ENCODE results near the gene TLN1.

Gene TLN1

GRCh38 chr9:35712762-35713400 is 19.1 kb downstream of the TLN1 start:
- no peak for TF ChIP-seq GATA2 (IDR thresholded peaks at IDR 0.05; ENCODE audit: low read depth, low read length)
- TF ChIP-seq GATA3 (IDR thresholded peaks at IDR 0.05; ENCODE audit: low read depth, low read length) = no peak

- TF ChIP-seq GATA2 (IDR thresholded peaks at IDR 0.05; ENCODE audit: low read depth, low read length) (no peak), GATA3 (IDR thresholded peaks at IDR 0.05; ENCODE audit: low read depth, low read length) (no peak)
Observed at GRCh38 chr9:35711501-35712428, 20.2 kb downstream of the TLN1 start.

- TF ChIP-seq GATA2 (IDR thresholded peaks at IDR 0.05; ENCODE audit: low read depth, low read length) (no peak), GATA3 (IDR thresholded peaks at IDR 0.05; ENCODE audit: low read depth, low read length) (no peak)
Observed at GRCh38 chr9:35710818-35711500, 21.0 kb downstream of the TLN1 start.

GRCh38 chr9:35708146-35708545 is 23.8 kb downstream of the TLN1 start:
- TF ChIP-seq GATA2 (IDR thresholded peaks at IDR 0.05; ENCODE audit: low read depth, low read length) = no peak
- TF ChIP-seq GATA3 (IDR thresholded peaks at IDR 0.05; ENCODE audit: low read depth, low read length) = no peak

- no peak for TF ChIP-seq GATA3 (IDR thresholded peaks at IDR 0.05; ENCODE audit: low read depth, low read length)
- no peak for TF ChIP-seq GATA2 (IDR thresholded peaks at IDR 0.05; ENCODE audit: low read depth, low read length)
Observed at GRCh38 chr9:35706951-35707350, 25.0 kb downstream of the TLN1 start.

- TF ChIP-seq GATA2 (IDR thresholded peaks at IDR 0.05; ENCODE audit: low read depth, low read length) = no peak
- no peak for TF ChIP-seq GATA3 (IDR thresholded peaks at IDR 0.05; ENCODE audit: low read depth, low read length)
Observed at GRCh38 chr9:35705836-35706430, 26.1 kb downstream of the TLN1 start.

GRCh38 chr9:35705372-35705771 is 26.6 kb downstream of the TLN1 start:
- no peak for TF ChIP-seq GATA3 (IDR thresholded peaks at IDR 0.05; ENCODE audit: low read depth, low read length)
- no peak for TF ChIP-seq GATA2 (IDR thresholded peaks at IDR 0.05; ENCODE audit: low read depth, low read length)

- TF ChIP-seq GATA3 (IDR thresholded peaks at IDR 0.05; ENCODE audit: low read depth, low read length) = no peak
- TF ChIP-seq GATA2 (IDR thresholded peaks at IDR 0.05; ENCODE audit: low read depth, low read length) = no peak
Observed at GRCh38 chr9:35703906-35704672, 27.9 kb downstream of the TLN1 start.

GRCh38 chr9:35702696-35703095 is 29.3 kb downstream of the TLN1 start:
- TF ChIP-seq GATA3 (IDR thresholded peaks at IDR 0.05; ENCODE audit: low read depth, low read length) (no peak), GATA2 (IDR thresholded peaks at IDR 0.05; ENCODE audit: low read depth, low read length) (no peak)

- TF ChIP-seq GATA3 (IDR thresholded peaks at IDR 0.05; ENCODE audit: low read depth, low read length) (no peak), GATA2 (IDR thresholded peaks at IDR 0.05; ENCODE audit: low read depth, low read length) (no peak)
Observed at GRCh38 chr9:35700942-35701341, 31.1 kb downstream of the TLN1 start.

- TF ChIP-seq GATA3 (IDR thresholded peaks at IDR 0.05; ENCODE audit: low read depth, low read length) (no peak), GATA2 (IDR thresholded peaks at IDR 0.05; ENCODE audit: low read depth, low read length) (no peak)
Observed at GRCh38 chr9:35700031-35700430, 32.0 kb downstream of the TLN1 start.

GRCh38 chr9:35698231-35698630 is 33.8 kb downstream of the TLN1 start:
- no peak for TF ChIP-seq GATA3 (IDR thresholded peaks at IDR 0.05; ENCODE audit: low read depth, low read length)
- no peak for TF ChIP-seq GATA2 (IDR thresholded peaks at IDR 0.05; ENCODE audit: low read depth, low read length)

GRCh38 chr9:35697486-35697885 is 34.5 kb downstream of the TLN1 start:
- TF ChIP-seq GATA2 (IDR thresholded peaks at IDR 0.05; ENCODE audit: low read depth, low read length) (no peak), GATA3 (IDR thresholded peaks at IDR 0.05; ENCODE audit: low read depth, low read length) (no peak)

Measured in SH-SY5Y (cell line).